PC-3 (cell line): ENCODE results near the gene SETBP1. TPM values are rescaled to one million over a fixed set of nuclear protein-coding genes. Genes with fewer than 3 reads are reported as not detected.

Experiments
- ATAC-seq: fragments of 200-7000 bp; cut with Tn5 transposase; 2 replicates; pipeline ENCODE4 v1.9.1; 2020; ENCODE audit warnings: mild to moderate bottlenecking, moderate library complexity
- BruUV-seq: library from RNA; stranded (reverse); fragments of 400-500 nt; replicated peaks from 2 replicates; lab custom pipeline; 2021; lab: Mats Ljungman, UMichigan
- CTCF ChIA-PET: fragments of 300-600 bp; sonication (Branson Sonifier 250); formaldehyde crosslinking; loops from one replicate; lab custom pipeline; 2022; ENCODE audit warnings: antibody characterized with exemption; lab: Charles Lee
- POLR2A ChIA-PET: fragments of 300-600 bp; sonication (Branson Sonifier 250); formaldehyde crosslinking; loops from one replicate; lab custom pipeline; 2022; ENCODE audit warnings: antibody characterized with exemption; ENCODE audit not compliant: unreplicated experiment; lab: Charles Lee
- DNase-seq: peaks from one replicate; pipeline ENCODE4 v3.0.0-alpha.2; 2015
- H2AFZ ChIP-seq: fragments of 300-600 bp; sonication (generic); 2 replicates; pipeline ENCODE4 v1.6.0; 2016; ENCODE audit warnings: antibody characterized with exemption, low read length
- H3F3A ChIP-seq: fragments of 300-600 bp; sonication (generic); one replicate; pipeline ENCODE4 v1.6.0; 2017; ENCODE audit warnings: antibody characterized with exemption, low read length, control low read depth, mild to moderate bottlenecking; ENCODE audit not compliant: unreplicated experiment
- H3K27ac ChIP-seq: fragments of 300-600 bp; sonication (generic); 2 replicates; pipeline ENCODE4 v1.5.1; 2016; ENCODE audit warnings: mild to moderate bottlenecking, low read length
- H3K27me3 ChIP-seq: fragments of 300-600 bp; sonication (generic); 2 replicates; pipeline ENCODE4 v1.6.1; 2016; ENCODE audit warnings: low read length, mixed read lengths
- H3K36me3 ChIP-seq: fragments of 300-600 bp; sonication (generic); 2 replicates; pipeline ENCODE4 v1.6.1; 2016; ENCODE audit warnings: low read depth, mixed run types, low read length, mixed read lengths
- H3K4me1 ChIP-seq: fragments of 300-600 bp; sonication (generic); 2 replicates; pipeline ENCODE4 v1.5.1; 2016; ENCODE audit warnings: low read length; ENCODE audit not compliant: insufficient read depth
- H3K4me2 ChIP-seq: fragments of 300-600 bp; sonication (generic); 2 replicates; pipeline ENCODE4 v1.6.0; 2016; ENCODE audit warnings: low read length
- H3K4me3 ChIP-seq: fragments of 300-600 bp; sonication (generic); 2 replicates; pipeline ENCODE4 v1.5.1; 2016; ENCODE audit warnings: mild to moderate bottlenecking, low read length, mixed read lengths
- H3K79me2 ChIP-seq: fragments of 300-600 bp; sonication (generic); 2 replicates; pipeline ENCODE4 v1.6.1; 2017; ENCODE audit warnings: low read length, mixed read lengths
- H3K9ac ChIP-seq: fragments of 300-600 bp; sonication (generic); 2 replicates; pipeline ENCODE4 v1.6.0; 2016; ENCODE audit warnings: mild to moderate bottlenecking, low read length
- H3K9me2 ChIP-seq: fragments of 300-600 bp; sonication (generic); replicated peaks from 2 replicates; pipeline ENCODE4 v1.6.1; 2016; ENCODE audit warnings: mixed run types, low read length, mixed read lengths
- H3K9me3 ChIP-seq: fragments of 300-600 bp; sonication (generic); 2 replicates; pipeline ENCODE4 v1.6.1; 2016; ENCODE audit warnings: low read length, mixed read lengths
- H4K20me1 ChIP-seq: fragments of 300-600 bp; sonication (generic); 2 replicates; pipeline ENCODE4 v1.6.1; 2016; ENCODE audit warnings: low read length, mixed read lengths
- CTCF ChIP-seq: fragments of 300-600 bp; sonication (generic); conservative IDR thresholded peaks from 2 replicates; pipeline ENCODE4 v1.5.1; 2017; ENCODE audit warnings: antibody characterized with exemption, low read depth, mild to moderate bottlenecking, low read length
- EZH2 ChIP-seq: fragments of 300-600 bp; sonication (generic); IDR thresholded peaks from one replicate; pipeline ENCODE4 v1.6.1; 2017; ENCODE audit warnings: antibody characterized with exemption, mild to moderate bottlenecking, low read length; ENCODE audit not compliant: unreplicated experiment
- EZH2phosphoT487 ChIP-seq: fragments of 300-600 bp; sonication (generic); IDR thresholded peaks from 2 replicates; pipeline ENCODE4 v1.6.1; 2018; ENCODE audit warnings: mild to moderate bottlenecking, antibody characterized with exemption, low read length, borderline replicate concordance
- intact Hi-C: fragments of 100-400 bp; cut with micrococcal nuclease; formaldehyde crosslinking; loops from 2 replicates; pipeline ENCODE4 v1.9.0; 2023
- total RNA-seq: library from RNA; depleted of rRNA; stranded (reverse); fragments of >200 nt; gene quantifications from 2 replicates; pipeline ENCODE4 v1.2.3, GENCODE V29; 2014

SETBP1 gene
- total RNA-seq, 1 experiment from 2014 or later, result 2.3 TPM

DNA sequence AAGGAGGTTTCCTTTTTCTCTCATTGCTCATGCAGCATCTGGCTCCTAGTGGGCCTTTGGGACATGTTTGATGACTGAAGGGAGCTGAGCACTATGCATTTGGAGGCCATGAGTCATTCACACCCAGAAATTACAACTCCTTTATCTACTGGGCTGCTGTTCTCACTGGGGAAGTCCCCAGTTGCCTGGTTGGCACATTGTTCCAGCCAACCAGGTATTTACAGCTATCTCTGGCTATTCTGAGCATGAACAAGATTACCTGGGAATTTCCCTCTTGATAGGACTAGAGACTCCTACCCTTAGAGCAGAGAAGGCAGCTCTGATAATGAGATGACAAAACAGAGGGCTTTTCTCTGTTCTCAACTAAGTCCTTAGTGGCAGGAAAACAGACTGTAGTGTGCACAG is 206.5 kb downstream of the SETBP1 start:
- no TSS peak for BruUV-seq
- intact Hi-C loops, result no loop called here
- CTCF ChIA-PET, result no interaction called here

DNA sequence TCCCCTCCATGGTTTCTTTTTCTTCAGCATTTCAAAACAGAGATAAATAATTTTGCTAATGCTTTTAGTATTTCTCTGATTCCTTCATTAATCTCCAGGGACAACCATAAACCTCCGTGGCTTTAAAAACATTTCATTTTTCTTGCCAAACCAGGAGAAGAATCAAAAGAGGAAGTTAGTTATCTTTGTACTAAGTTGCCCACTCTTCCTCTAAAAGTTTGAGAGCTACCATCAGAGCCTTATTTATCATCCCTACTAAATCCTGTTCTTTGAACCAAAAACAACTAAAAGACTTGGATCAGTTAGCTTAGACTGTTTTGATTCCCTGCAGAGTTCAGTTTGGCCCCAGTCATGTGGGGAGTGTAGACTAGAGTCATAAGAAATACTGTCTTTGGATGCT is 208.4 kb downstream of the SETBP1 start:
- no peaks in the 10 kb centered on the region for H3K9me2 ChIP-seq
- CTCF ChIA-PET, result no interaction called here

More for the DNA sequence above, 206.5 kb downstream of the SETBP1 start:
- Histone ChIP-seq H3K4me1 (no peaks in the 10 kb centered on the region), H3K4me3 (no peak overlapping the region), H3K36me3 (no peaks in the 10 kb centered on the region), H4K20me1 (no peaks in the 10 kb centered on the region), H3K27ac (no peak overlapping the region), H3K4me2 (no peak overlapping the region), H3K27me3 (no peaks in the 10 kb centered on the region), H3K9ac (no peak overlapping the region), H2AFZ (no peak overlapping the region), H3K79me2 (no peaks in the 10 kb centered on the region), H3K9me3 (no peaks in the 10 kb centered on the region), H3K9me2 (no peaks in the 10 kb centered on the region), H3F3A (no peaks in the 10 kb centered on the region)
- POLR2A ChIA-PET, result no interaction called here
- ATAC-seq (no peak), DNase-seq (no peak)
- no peak for TF ChIP-seq EZH2phosphoT487
- no peak for TF ChIP-seq CTCF
- TF ChIP-seq EZH2, result no peak

More for the DNA sequence above, 208.4 kb downstream of the SETBP1 start:
- ATAC-seq, result no peak
- H3K4me1 ChIP-seq, result no peaks in the 10 kb centered on the region
- H3K4me2 ChIP-seq, result no peak overlapping the region
- H3K79me2 ChIP-seq, result no peaks in the 10 kb centered on the region
- no peak overlapping the region for H2AFZ ChIP-seq
- intact Hi-C loops, result no loop called here
- no peaks in the 10 kb centered on the region for H3K27me3 ChIP-seq
- BruUV-seq, result no TSS peak
- POLR2A ChIA-PET, result no interaction called here
- DNase-seq, result no peak
- H4K20me1 ChIP-seq, result no peaks in the 10 kb centered on the region
- no peak overlapping the region for H3K27ac ChIP-seq
- no peaks in the 10 kb centered on the region for H3F3A ChIP-seq
- no peaks in the 10 kb centered on the region for H3K36me3 ChIP-seq
- TF ChIP-seq CTCF (no peak), EZH2 (no peak), EZH2phosphoT487 (no peak)
- no peak overlapping the region for H3K9ac ChIP-seq
- no peak overlapping the region for H3K4me3 ChIP-seq
- no peaks in the 10 kb centered on the region for H3K9me3 ChIP-seq
